Neuronal stem cell (in vitro differentiated cells): ENCODE results near the gene BECN2.
"Not testable (repeated sequence)": the region's sequence is repeated elsewhere in the genome, so short reads cannot be mapped to it uniquely, and the experiment has no call there.

Experiments used
- DNase-seq: peaks from one replicate; pipeline ENCODE4 v3.0.0-alpha.2; 2013; ENCODE audit warnings: low spot score
- H2AFZ ChIP-seq: one replicate; pipeline ENCODE4 v1.6.1; 2013; ENCODE audit warnings: mild to moderate bottlenecking, low read length, inconsistent platforms
- H2AK5ac ChIP-seq: 2 replicates; pipeline ENCODE4 v1.6.1; 2013; ENCODE audit warnings: low read depth, mild to moderate bottlenecking, inconsistent platforms, low read length, moderate library complexity, mixed read lengths
- H2BK120ac ChIP-seq: 2 replicates; pipeline ENCODE4 v1.6.1; 2013; ENCODE audit warnings: low read depth, mild to moderate bottlenecking, inconsistent platforms, low read length, moderate library complexity, mixed read lengths
- H2BK12ac ChIP-seq: one replicate; pipeline ENCODE4 v1.6.1; 2013; ENCODE audit warnings: low read length, inconsistent platforms
- H2BK15ac ChIP-seq: 2 replicates; pipeline ENCODE4 v1.6.1; 2013; ENCODE audit warnings: mild to moderate bottlenecking, low read length, inconsistent platforms, mixed read lengths
- H2BK5ac ChIP-seq: one replicate; pipeline ENCODE4 v1.6.1; 2013; ENCODE audit warnings: inconsistent platforms, mild to moderate bottlenecking, low read length, moderate library complexity
- H3K14ac ChIP-seq: one replicate; pipeline ENCODE4 v1.6.1; 2013; ENCODE audit warnings: low read length, inconsistent platforms
- H3K18ac ChIP-seq: 2 replicates; pipeline ENCODE4 v1.6.1; 2013; ENCODE audit warnings: low read length, inconsistent platforms
- H3K23ac ChIP-seq: 2 replicates; pipeline ENCODE4 v1.6.1; 2013; ENCODE audit warnings: low read depth, mild to moderate bottlenecking, mixed read lengths, low read length, inconsistent platforms; ENCODE audit not compliant: poor library complexity
- H3K27ac ChIP-seq: replicated peaks from 3 replicates; pipeline ENCODE4 v1.5.1; 2013; ENCODE audit warnings: low read length, inconsistent platforms
- H3K27me3 ChIP-seq, 3 experiments: 2 replicates each; pipeline ENCODE4 v1.6.1; 2013; ENCODE audit warnings: low read length in 3 of 3, mild to moderate bottlenecking in 2 of 3, inconsistent platforms in 1 of 3, low read depth in 1 of 3, mixed read lengths in 1 of 3, moderate library complexity in 1 of 3; ENCODE audit not compliant: control insufficient read depth in 3 of 3, insufficient read depth in 3 of 3
- H3K36me3 ChIP-seq, 2 donors: replicated peaks in 1 of 2; 2 replicates each; pipeline ENCODE4 v1.6.1; 2013; ENCODE audit warnings: low read length in 2 of 2; ENCODE audit not compliant: control insufficient read depth in 2 of 2, insufficient read depth in 2 of 2
- H3K4ac ChIP-seq: 2 replicates; pipeline ENCODE4 v1.6.1; 2013; ENCODE audit warnings: inconsistent platforms, mild to moderate bottlenecking, low read length, moderate library complexity
- H3K4me1 ChIP-seq, 2 donors: 1 replicate in 1 of 2; 2 replicates in 1 of 2; pipeline ENCODE4 v1.6.1; 2013; ENCODE audit warnings: low read length in 2 of 2, low read depth in 1 of 2; ENCODE audit not compliant: control insufficient read depth in 2 of 2, insufficient read depth in 1 of 2
- H3K4me2 ChIP-seq: one replicate; pipeline ENCODE4 v1.6.1; 2013; ENCODE audit warnings: mild to moderate bottlenecking, low read length, inconsistent platforms; ENCODE audit not compliant: insufficient read depth, poor library complexity, severe bottlenecking
- H3K4me3 ChIP-seq, 2 donors: 2 replicates each; pipeline ENCODE4 v1.5.1; 2013; ENCODE audit warnings: low read length in 2 of 2, mild to moderate bottlenecking in 2 of 2, inconsistent platforms in 1 of 2, moderate library complexity in 1 of 2
- H3K79me1 ChIP-seq: one replicate; pipeline ENCODE4 v1.6.1; 2013; ENCODE audit warnings: low read depth, mild to moderate bottlenecking, inconsistent platforms, low read length, moderate library complexity
- H3K9ac ChIP-seq: one replicate; pipeline ENCODE4 v1.6.1; 2013; ENCODE audit warnings: mild to moderate bottlenecking, low read depth, low read length, inconsistent platforms; ENCODE audit not compliant: poor library complexity
- H3K9me3 ChIP-seq, 2 donors: replicated peaks in 1 of 2; 2 replicates each; pipeline versions ENCODE3 to v1.6.1; 2013; ENCODE audit warnings: low read length in 2 of 2, mild to moderate bottlenecking in 2 of 2, inconsistent platforms in 1 of 2, low read depth in 1 of 2, mixed read lengths in 1 of 2, moderate library complexity in 1 of 2; ENCODE audit not compliant: control insufficient read depth in 2 of 2, insufficient read depth in 1 of 2
- H4K8ac ChIP-seq: one replicate; pipeline ENCODE4 v1.6.1; 2013; ENCODE audit warnings: low read depth, mild to moderate bottlenecking, inconsistent platforms, low read length, moderate library complexity
- H4K91ac ChIP-seq: one replicate; pipeline ENCODE4 v1.6.1; 2013; ENCODE audit warnings: low read length, low read depth, mild to moderate bottlenecking, inconsistent platforms; ENCODE audit not compliant: poor library complexity
- WGBS, 2 donors: extraction: QIAGEN DNeasy Blood & Tissue Kit; methylation state at CpG; one replicate each; pipeline ENCODE4 v1.1.7; 2013; ENCODE audit warnings: missing lambda C conversion rate in 2 of 2, mixed read lengths in 1 of 2; ENCODE audit not compliant: insufficient read length in 2 of 2, insufficient replicate concordance in 1 of 2; ENCODE audit errors: extremely low coverage in 2 of 2; 5-methylcytosine and 5-hydroxymethylcytosine counted together

The BECN2 gene

DNA sequence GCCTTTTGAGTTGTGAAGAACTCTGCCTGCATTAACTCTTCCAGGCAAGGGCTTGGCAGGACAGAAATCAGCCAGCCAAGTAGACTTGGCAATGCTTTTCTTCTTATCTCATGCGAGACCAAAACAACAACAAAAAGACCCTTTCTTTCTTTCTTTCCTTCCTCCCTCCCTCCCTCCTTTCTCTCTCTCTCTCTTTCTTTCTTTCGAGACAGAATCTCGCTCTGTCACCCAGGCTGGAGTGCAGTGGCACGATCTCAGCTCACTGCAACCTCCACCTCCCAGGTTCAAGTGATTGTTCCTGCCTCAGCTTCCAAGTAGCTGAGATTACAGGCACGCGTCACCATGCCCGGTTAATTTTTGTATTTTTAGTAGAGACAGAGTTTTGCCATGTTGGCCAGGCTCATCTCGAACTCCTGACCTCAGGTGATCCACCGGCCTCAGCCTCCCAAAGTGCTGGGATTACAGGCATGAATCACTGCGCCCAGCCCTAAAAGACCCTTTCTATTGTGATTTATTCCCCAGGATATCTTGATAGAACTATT, 30.9 kb downstream of the BECN2 start:
- H3K36me3 ChIP-seq, H3K4me2 ChIP-seq, H3K79me1 ChIP-seq, H3K9ac ChIP-seq, H2AK5ac ChIP-seq, H3K27me3 ChIP-seq, H3K4me3 ChIP-seq, H3K14ac ChIP-seq, DNase-seq, H2BK15ac ChIP-seq, H2AFZ ChIP-seq, H3K9me3 ChIP-seq, H2BK5ac ChIP-seq, H3K27ac ChIP-seq, H3K23ac ChIP-seq, H4K91ac ChIP-seq, H4K8ac ChIP-seq, H3K4ac ChIP-seq, H2BK12ac ChIP-seq, H3K4me1 ChIP-seq, H2BK120ac ChIP-seq, H3K18ac ChIP-seq: not testable (repeated sequence)
- no CpG with 5 or more reads among the region's 10 CpGs for WGBS, 2 donors

DNA sequence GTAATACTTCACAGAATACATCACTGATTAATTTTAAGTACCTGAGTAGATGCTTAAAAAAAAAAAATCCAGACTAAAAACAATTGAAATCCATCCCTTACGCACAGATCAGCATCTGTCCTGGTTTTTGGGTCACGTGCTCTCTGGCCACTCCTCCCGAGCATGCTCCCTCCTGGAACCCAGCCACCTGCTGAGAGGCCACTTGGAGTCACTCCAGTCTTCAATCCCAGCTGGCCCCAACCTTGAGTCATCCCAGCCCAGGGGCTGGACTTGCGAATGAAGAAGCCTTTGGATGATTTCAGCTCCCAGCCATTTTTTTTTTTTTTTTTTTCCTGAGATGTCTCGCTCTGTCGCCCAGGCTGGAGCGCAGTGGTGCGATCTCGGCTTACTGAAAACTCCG, 32.5 kb downstream of the BECN2 start:
- Histone ChIP-seq H2BK15ac (no peak overlapping the region), H4K8ac (no peak overlapping the region), H3K4me2 (no peak overlapping the region), H3K23ac (no peak overlapping the region), H3K4ac (no peak overlapping the region), H3K36me3 (no peaks in the 10 kb centered on the region), H3K27ac (no peak overlapping the region), H2BK120ac (no peak overlapping the region), H3K14ac (no peak overlapping the region), H3K4me1 (peaks cover 0 to 2% of the 10 kb centered on the region in 2 donors), H2AFZ (no peak overlapping the region), H2BK5ac (no peak overlapping the region), H3K9me3 (no peaks in the 10 kb centered on the region), H2AK5ac (no peak overlapping the region), H4K91ac (no peak overlapping the region), H3K27me3 (no peaks in the 10 kb centered on the region), H3K9ac (no peak overlapping the region), H3K4me3 (no peak overlapping the region), H3K79me1 (no peaks in the 10 kb centered on the region), H2BK12ac (no peak overlapping the region), H3K18ac (no peak overlapping the region)
- no peak for DNase-seq
- WGBS, 2 donors: no CpG with 5 or more reads among the region's 10 CpGs

DNA sequence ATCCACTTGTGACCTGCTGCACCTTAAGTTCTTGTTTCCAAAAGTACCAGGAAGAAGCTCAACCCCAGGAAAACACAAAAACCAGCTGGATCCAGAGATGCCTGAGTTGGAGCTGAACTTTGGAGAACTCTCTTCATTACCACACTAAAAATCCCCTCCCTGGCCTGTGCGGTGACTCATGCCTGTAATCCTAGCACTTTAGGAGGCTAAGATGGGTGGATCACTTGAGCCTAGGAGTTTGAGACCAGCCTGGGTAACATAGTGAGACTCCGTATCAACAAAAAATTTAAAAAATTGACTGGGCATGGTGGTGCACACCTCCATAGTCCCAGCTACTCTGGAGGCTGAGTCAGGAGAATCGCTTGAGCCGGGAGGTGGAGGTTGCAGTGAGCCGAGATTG, 35.2 kb downstream of the BECN2 start:
- Histone ChIP-seq H3K4ac (no peak overlapping the region), H2BK5ac (no peak overlapping the region), H4K91ac (no peak overlapping the region), H3K4me3 (no peak overlapping the region), H2BK120ac (no peak overlapping the region), H4K8ac (no peak overlapping the region), H3K9me3 (peaks cover 0 to 1% of the 10 kb centered on the region in 2 donors), H3K18ac (no peak overlapping the region), H3K4me2 (no peak overlapping the region), H2AFZ (no peak overlapping the region), H3K23ac (no peak overlapping the region), H2AK5ac (no peak overlapping the region), H3K4me1 (peaks cover 0 to 2% of the 10 kb centered on the region in 2 donors), H2BK12ac (no peak overlapping the region), H3K27me3 (no peaks in the 10 kb centered on the region), H3K36me3 (no peaks in the 10 kb centered on the region), H2BK15ac (no peak overlapping the region), H3K27ac (no peak overlapping the region), H3K9ac (no peak overlapping the region), H3K79me1 (no peaks in the 10 kb centered on the region), H3K14ac (no peak overlapping the region)
- no CpG with 5 or more reads among the region's 5 CpGs for WGBS, 2 donors
- no peak for DNase-seq

DNA sequence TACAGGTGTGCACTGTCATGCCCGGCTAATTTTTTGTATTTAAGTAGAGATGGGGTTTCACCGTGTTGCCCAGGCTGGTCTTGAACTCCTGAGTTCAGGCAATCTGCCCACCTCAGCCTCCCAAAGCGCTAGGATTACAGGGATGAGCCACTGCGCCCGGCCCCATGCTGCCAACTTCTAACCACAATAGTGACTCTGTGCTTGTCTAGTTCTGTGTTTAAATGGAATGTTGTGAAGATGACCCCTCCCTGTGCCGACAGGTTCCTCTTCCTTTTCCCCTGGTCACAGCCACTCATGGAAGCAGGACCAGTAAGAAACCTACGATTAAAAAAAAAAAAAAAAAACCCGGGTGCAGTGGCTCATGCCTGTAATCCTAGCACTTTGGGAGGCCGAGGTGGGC, 36.6 kb downstream of the BECN2 start:
- Histone ChIP-seq H3K23ac (no peak overlapping the region), H3K4me3 (no peak overlapping the region), H3K14ac (no peak overlapping the region), H2BK120ac (no peak overlapping the region), H3K4me1 (peaks cover 4% of the 10 kb centered on the region in 2 donors), H2BK15ac (no peak overlapping the region), H3K4ac (no peak overlapping the region), H3K4me2 (no peak overlapping the region), H3K9me3 (peaks cover 0 to 1% of the 10 kb centered on the region in 2 donors), H2AFZ (no peak overlapping the region), H4K91ac (no peak overlapping the region), H3K79me1 (no peaks in the 10 kb centered on the region), H3K9ac (no peak overlapping the region), H2BK12ac (no peak overlapping the region), H3K27me3 (no peaks in the 10 kb centered on the region), H3K27ac (no peak overlapping the region), H3K18ac (no peak overlapping the region), H4K8ac (no peak overlapping the region), H2AK5ac (no peak overlapping the region), H2BK5ac (no peak overlapping the region), H3K36me3 (no peaks in the 10 kb centered on the region)
- WGBS, 2 donors: no CpG with 5 or more reads among the region's 9 CpGs
- no peak for DNase-seq
